ENCODE results near the gene COL23A1.

Gene COL23A1

DNA sequence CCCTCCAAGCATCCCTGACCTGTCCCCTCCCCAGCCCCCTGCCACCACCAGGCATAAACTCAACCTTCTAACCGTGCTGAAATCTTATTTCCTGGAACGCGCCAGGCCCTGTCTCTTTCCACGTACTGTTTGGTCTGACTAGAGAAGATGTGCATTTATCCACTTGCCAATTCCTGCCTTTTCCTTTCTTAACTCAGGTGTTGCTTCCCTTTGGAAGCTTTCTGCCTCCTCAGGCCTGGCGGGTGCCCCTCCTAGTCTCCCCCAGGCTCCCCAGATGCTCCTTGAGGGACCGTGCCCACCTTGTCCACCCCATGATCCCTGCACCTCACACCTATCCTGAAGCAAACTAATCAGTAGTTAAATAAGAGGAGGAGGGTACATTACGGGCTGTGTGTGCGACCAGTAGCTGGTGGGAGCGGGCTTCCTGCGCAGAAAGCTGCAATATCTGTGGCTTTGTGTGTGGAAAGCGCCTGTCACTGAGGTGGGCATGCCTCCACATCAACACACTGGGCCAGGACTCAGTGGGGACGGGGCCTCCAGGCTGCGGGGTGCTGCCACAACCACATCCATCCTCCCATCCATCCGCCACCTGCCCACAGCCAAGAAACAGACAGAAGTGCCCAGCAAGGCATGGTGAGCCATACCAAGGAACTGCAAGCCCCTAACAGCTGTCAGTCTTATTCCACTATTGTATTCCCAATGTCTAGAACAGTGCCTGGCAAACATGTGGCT is 73.5 kb downstream of the COL23A1 start:
- H3K4me3 ChIP-seq (ENCODE audit: low read depth in 1 of 2, low read length in 1 of 2), result no peak overlapping the region
- H3K27ac ChIP-seq, result no peak overlapping the region
- H3K36me3 ChIP-seq, result no peaks in the 10 kb centered on the region
- H3K27me3 ChIP-seq, result no peaks in the 10 kb centered on the region
- H3K4me1 ChIP-seq (ENCODE audit: control insufficient read depth in 1 of 2, insufficient read depth in 1 of 2, low read depth in 1 of 2, low read length in 1 of 2), result peaks cover 18 to 24% of the 10 kb centered on the region in 2 experiments
- TF ChIP-seq, protein P1, sequence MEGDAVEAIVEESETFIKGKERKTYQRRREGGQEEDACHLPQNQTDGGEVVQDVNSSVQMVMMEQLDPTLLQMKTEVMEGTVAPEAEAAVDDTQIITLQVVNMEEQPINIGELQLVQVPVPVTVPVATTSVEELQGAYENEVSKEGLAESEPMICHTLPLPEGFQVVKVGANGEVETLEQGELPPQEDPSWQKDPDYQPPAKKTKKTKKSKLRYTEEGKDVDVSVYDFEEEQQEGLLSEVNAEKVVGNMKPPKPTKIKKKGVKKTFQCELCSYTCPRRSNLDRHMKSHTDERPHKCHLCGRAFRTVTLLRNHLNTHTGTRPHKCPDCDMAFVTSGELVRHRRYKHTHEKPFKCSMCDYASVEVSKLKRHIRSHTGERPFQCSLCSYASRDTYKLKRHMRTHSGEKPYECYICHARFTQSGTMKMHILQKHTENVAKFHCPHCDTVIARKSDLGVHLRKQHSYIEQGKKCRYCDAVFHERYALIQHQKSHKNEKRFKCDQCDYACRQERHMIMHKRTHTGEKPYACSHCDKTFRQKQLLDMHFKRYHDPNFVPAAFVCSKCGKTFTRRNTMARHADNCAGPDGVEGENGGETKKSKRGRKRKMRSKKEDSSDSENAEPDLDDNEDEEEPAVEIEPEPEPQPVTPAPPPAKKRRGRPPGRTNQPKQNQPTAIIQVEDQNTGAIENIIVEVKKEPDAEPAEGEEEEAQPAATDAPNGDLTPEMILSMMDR (IDR thresholded peaks at IDR 0.05), result no peak
- H3K9me3 ChIP-seq, result no peaks in the 10 kb centered on the region

DNA sequence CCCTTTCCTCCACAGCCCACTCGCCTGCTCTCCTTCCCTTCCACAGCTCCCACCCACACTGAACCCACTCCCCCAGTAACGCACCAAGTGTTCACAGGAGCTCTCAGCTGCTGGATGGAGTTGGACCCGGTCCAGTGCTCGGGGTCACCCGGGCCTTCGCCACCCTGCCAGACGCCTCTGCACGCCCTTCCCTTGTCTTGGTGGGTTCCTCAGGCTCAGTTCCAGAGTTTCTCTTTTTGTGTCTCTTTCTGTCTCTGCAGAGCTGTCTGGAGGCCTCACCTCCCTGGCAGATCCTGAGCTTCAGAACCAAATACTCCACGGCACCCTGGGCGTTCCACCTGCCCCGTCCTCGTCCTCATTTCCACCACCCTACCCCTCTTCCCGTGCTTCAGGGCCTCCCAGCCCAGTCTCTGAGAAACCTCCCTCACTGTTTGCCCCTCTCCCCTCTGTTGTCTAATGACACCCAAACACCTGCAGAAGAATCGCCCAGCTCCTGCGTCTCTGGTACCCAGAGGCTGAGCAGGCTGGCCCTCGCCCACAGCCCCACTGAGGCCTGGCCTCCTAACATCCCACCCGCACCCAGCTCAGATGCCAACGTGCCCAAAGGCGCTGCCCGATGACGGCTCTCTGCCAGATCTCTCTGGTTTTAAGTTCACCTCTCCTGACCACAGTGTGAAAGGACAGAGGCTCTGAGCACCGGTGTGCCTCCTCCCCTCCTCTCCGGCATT is 74.3 kb downstream of the COL23A1 start:
- Histone ChIP-seq H3K4me3 (ENCODE audit: low read depth in 1 of 2, low read length in 1 of 2) (no peak overlapping the region), H3K4me1 (ENCODE audit: control insufficient read depth in 1 of 2, insufficient read depth in 1 of 2, low read depth in 1 of 2, low read length in 1 of 2) (peaks cover 18 to 24% of the 10 kb centered on the region in 2 experiments), H3K27me3 (no peaks in the 10 kb centered on the region), H3K27ac (no peak overlapping the region), H3K9me3 (no peaks in the 10 kb centered on the region), H3K36me3 (no peaks in the 10 kb centered on the region)
- TF ChIP-seq, protein P1 (IDR thresholded peaks at IDR 0.05), result no peak

DNA sequence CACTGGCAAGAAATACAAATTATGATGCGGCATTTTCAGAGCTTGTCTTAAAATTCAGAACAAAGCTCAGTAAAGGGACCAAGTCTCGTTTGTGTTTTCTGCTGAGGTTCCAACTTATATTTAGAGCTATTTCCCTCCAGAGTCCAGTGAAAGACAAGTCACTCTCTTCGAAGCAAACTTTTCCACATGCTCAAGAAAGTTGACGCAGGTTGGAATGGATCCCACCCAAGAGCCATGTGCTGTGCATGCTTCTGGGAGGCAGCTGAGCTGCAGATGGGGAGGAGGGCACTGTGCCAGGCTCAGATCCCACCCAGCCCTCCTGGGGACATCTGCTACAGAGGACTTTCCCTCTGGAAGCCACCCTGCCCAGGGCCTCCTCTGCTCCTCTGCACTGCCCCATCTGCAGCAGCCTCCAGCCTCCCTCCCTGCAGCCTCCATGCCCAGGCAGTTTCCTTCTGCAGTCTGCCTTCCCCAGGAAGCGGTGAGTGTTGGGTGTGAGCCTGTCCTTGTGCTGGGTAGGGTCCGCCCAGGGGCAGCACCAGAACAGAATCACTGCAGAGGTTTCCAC is 75.3 kb downstream of the COL23A1 start:
- Histone ChIP-seq H3K27ac (no peak overlapping the region), H3K4me3 (ENCODE audit: low read depth in 1 of 2, low read length in 1 of 2) (no peak overlapping the region), H3K9me3 (no peaks in the 10 kb centered on the region), H3K36me3 (no peaks in the 10 kb centered on the region), H3K27me3 (no peaks in the 10 kb centered on the region), H3K4me1 (ENCODE audit: control insufficient read depth in 1 of 2, insufficient read depth in 1 of 2, low read depth in 1 of 2, low read length in 1 of 2) (peaks cover 18 to 24% of the 10 kb centered on the region in 2 experiments)
- TF ChIP-seq, protein P1 (IDR thresholded peaks at IDR 0.05), result no peak

DNA sequence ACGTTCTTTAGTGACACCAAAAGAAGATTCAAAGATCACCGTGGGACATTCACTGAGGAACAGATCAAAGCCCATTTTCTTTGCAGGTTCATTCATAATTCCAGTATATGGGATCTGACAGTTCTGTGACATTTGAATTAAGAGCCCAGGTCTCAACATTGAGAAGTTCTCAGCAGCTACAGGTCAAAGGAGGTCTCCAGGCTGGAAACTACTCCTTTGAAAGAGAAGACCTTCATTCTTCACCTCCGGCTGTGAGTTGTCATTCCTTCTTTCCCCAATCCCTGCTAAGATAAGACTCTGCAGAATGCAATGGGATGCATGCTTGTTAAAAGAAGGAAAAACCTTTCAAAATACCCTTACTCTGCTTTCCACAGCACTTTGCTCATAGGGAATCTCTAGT is 79.0 kb downstream of the COL23A1 start:
- H3K36me3 ChIP-seq, result no peaks in the 10 kb centered on the region
- H3K27ac ChIP-seq, result no peak overlapping the region
- H3K27me3 ChIP-seq, result no peaks in the 10 kb centered on the region
- no peak overlapping the region for H3K4me3 ChIP-seq (ENCODE audit: low read depth in 1 of 2, low read length in 1 of 2)
- H3K4me1 ChIP-seq (ENCODE audit: control insufficient read depth in 1 of 2, insufficient read depth in 1 of 2, low read depth in 1 of 2, low read length in 1 of 2), result peaks cover 10 to 23% of the 10 kb centered on the region in 2 experiments
- H3K9me3 ChIP-seq, result no peaks in the 10 kb centered on the region
- TF ChIP-seq, protein P1 (IDR thresholded peaks at IDR 0.05), result no peak

DNA sequence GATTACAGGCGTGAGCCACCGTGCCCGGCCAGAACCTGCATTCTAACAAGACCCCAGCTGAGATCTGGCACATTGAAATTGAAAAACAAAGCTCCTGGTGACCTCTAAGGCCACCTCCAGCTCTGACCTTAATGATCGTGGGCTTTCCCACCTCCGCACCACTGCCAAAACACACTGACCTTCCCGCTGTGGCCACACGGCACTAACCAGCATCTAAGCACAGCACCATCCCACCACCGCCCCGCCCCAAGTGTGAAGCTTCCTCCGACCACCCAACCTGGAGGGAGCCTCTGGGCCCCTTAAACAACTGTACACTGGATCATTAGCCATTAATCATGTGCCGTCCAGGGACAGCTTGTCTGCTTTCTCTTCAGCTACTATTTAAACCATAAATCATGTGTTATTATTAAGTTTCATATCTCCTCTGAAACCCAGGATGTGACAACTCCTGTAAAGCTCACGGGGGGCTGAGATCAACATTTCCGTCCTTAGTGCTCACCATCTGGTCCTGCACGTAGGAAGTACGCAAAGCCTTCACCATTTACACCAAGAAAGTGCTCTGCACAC is 80.6 kb downstream of the COL23A1 start:
- Histone ChIP-seq H3K4me3 (ENCODE audit: low read depth in 1 of 2, low read length in 1 of 2) (no peak overlapping the region), H3K9me3 (no peaks in the 10 kb centered on the region), H3K4me1 (ENCODE audit: control insufficient read depth in 1 of 2, insufficient read depth in 1 of 2, low read depth in 1 of 2, low read length in 1 of 2) (peaks cover 6 to 18% of the 10 kb centered on the region in 2 experiments), H3K36me3 (no peaks in the 10 kb centered on the region), H3K27ac (no peak overlapping the region), H3K27me3 (no peaks in the 10 kb centered on the region)
- TF ChIP-seq, protein P1 (IDR thresholded peaks at IDR 0.05), result no peak

All from neutrophil (primary cell).